AG09319 (cell line): ENCODE data around the gene RASSF3.

Experiments
- DNase-seq: peaks from one replicate; pipeline ENCODE4 v3.0.0-alpha.2; 2010; ENCODE audit warnings: low read depth; ENCODE audit errors: extremely low read depth
- TF ChIP-seq, protein P1 (sequence below): IDR thresholded peaks from 2 replicates; pipeline ENCODE4 v1.5.1; 2011; ENCODE audit warnings: low read depth, mild to moderate bottlenecking, inconsistent platforms, low read length, moderate library complexity

The RASSF3 gene

DNA sequence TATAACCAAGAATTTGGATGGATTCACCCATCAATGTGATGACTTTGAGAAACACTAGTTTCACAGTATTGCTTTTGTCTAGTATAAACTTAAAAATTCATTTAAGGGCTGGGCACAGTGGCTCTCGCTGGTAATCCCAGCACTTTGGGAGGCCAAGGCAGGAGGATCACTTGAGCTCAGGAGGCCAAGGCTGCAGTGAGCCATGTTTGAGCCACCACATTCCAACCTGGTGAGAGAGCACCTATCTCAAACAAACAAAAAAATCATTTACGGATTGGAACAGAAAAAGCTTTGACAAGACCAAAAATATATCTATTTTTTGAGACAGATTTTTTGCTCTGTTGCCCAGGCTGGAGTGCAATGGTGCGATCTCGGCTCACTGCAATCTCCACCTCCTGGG, 121.4 kb downstream of the RASSF3 start:
- TF ChIP-seq, protein P1, sequence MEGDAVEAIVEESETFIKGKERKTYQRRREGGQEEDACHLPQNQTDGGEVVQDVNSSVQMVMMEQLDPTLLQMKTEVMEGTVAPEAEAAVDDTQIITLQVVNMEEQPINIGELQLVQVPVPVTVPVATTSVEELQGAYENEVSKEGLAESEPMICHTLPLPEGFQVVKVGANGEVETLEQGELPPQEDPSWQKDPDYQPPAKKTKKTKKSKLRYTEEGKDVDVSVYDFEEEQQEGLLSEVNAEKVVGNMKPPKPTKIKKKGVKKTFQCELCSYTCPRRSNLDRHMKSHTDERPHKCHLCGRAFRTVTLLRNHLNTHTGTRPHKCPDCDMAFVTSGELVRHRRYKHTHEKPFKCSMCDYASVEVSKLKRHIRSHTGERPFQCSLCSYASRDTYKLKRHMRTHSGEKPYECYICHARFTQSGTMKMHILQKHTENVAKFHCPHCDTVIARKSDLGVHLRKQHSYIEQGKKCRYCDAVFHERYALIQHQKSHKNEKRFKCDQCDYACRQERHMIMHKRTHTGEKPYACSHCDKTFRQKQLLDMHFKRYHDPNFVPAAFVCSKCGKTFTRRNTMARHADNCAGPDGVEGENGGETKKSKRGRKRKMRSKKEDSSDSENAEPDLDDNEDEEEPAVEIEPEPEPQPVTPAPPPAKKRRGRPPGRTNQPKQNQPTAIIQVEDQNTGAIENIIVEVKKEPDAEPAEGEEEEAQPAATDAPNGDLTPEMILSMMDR = no peak

DNA sequence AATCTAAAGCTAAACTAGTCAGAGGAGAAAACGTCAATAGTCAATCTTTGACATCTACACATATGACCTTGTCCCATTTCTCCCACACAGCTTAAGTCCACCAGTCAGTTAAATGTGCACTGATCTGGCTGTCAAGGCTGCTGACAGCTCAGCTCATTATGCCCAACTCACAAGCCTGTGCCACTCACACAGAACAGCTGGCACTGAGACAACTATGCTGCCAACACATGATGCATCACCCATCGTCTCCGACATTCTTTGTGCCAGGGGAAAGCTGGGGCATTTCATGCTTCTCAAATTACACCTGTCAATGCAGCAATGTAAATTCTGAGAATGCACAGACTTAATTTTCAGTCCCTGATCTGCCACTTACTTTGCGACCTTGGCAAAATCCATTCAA, 123.6 kb downstream of the RASSF3 start:
- DNase-seq = no peak
- TF ChIP-seq, protein P1 = no peak

More for the DNA sequence above, 121.4 kb downstream of the RASSF3 start:
- DNase-seq = no peak

DNA sequence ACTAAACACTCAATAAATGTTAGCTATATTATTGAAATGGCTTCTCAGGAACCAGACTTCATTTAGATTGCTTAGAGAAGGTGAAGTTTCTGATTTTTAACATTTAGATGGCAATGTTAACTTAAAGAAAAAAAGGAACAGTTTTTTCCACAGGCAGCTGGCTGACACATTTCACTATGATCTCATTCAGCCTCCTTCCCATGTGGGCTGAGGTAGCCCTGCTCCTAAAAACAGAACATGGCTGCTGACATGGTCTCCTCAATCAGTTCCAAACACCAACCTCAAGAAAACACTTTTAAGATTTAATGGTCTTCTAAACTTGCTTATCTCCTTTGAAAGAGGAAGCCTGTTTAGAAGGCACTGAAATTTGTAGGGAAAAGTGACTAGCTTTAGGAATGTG, 125.1 kb downstream of the RASSF3 start:
- no peak for DNase-seq
- TF ChIP-seq, protein P1 = no peak

DNA sequence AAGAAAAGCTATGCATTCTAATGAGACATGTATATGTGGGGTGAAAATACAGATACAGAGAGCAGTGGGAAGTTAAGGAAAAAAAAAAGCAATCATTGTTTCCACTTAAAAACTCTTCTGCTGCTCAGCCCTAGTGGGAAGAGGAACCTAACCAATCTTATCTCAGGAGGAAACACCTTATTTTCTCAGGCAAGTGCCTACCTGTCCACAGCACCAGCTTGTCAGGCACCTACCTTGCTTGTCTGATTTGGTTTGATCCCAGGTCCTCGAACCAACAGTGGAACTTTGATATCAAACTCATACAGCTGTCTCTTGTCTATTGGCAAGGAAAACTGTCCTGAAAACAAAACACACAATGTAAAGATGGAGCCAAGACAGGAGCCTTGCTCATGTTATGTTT, 126.5 kb downstream of the RASSF3 start:
- DNase-seq = no peak
- TF ChIP-seq, protein P1 = no peak

DNA sequence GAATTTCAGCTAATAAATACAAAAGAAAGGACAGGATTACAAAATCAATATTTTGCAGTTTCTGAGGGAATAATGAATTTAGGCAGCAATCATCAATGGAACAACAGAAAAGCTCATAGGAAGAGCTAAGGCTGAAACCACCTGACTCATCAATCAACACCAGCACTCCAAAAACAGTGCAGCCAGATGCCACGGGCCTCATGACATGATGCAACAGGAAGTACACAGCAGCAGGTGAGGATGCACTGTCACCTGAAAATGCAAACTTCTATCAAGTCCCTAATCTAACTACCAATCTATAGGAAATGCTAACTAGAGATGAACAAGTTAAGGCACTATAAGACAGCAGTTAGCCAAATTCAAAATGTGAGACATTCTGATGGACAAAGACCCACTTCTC, 127.2 kb downstream of the RASSF3 start:
- TF ChIP-seq, protein P1 = no peak
- no peak for DNase-seq

DNA sequence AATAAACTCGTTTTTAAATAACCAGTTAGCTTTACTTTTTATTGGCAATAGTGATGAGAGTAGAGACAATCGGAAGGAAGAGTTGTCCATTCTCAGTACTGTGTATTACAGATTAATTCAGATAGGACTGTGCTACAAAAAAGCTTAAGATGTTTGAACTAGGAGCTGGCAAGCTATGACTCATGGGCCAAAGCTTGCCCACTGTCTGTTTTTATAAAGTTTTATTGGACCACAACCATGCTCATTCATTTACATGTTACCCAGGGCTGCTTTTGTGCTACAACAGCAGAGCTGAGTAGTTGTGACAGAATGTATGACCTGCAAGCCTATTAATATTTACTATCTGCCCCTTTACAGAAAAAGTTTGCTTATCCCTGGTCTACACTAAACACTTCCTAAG, 129.5 kb downstream of the RASSF3 start:
- no peak for DNase-seq

DNA sequence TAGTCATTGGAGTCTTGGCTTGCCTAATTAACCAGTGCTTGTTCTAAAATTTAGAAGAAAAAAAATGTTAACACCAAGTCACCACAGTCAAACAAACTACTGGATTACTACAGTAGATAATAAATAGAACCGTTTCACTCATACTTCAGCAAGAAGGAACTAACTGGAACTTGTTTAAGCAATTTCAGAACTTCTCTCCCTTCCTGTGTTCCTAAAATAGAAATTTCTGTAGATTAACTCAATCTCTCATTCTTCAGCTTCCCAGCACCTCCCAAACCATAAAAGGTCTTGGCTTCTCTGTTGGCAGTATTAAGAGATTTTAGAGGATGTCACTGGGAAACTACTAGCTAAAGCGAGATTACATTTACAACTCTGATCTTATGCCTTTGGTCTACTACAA, 130.4 kb downstream of the RASSF3 start:
- TF ChIP-seq, protein P1 = no peak
- DNase-seq = no peak

More for the DNA sequence above, 129.5 kb downstream of the RASSF3 start:
- TF ChIP-seq, protein P1 = no peak

DNA sequence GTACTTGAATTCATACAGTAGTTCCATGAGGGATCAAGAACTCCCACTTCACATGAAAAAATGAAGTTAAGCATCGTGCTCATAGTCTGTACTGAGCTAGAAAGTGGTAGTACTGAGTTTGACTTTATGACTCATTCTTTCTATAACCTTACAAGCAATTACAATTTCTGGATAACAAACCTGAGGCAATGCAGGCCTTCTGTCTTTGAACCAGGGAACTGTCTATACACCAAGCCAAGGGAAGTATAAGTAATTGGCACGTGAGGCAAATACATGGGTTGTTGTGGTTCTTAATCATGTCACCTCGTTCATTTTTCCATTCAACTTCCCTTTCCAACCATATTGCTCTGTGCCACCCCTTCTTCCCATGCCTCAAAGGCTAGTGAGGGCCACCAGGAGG, 132.1 kb downstream of the RASSF3 start:
- DNase-seq = no peak
- TF ChIP-seq, protein P1 = no peak
